ENCODE results near the gene PIGR. TPM values are rescaled to one million over a fixed set of nuclear protein-coding genes. Genes with fewer than 3 reads are reported as not detected.

Gene PIGR
- total RNA-seq, 1 experiment from 2014 or later, result not detected

DNA sequence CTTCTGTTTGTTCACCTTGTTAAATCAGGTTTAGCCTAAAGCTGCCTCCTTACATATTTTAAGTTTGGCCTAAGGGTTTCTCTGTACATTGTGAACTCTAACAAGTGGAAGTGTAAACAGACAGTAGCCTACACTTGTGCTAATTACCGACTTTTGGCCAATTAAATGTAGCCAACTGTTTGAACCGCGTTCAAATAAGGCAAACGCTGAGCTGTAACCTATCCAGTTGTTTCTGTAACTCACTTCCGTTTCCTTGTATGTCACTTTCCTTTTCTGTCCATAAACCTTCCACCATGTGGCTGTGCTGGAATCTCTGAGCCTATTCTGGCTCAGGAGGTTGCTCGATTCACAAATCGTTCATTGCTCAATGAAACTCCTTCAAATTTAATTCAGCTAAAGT lies 32.0 kb upstream of the PIGR start:
- no peak overlapping the region for H2AFZ ChIP-seq (ENCODE audit: low read length)

GRCh38 chr1:206975306-206975705 lies 29.0 kb upstream of the PIGR start:
- no peaks in the 10 kb centered on the region for H4K20me1 ChIP-seq (ENCODE audit: insufficient read depth, low read depth, low read length)
- H3K9ac ChIP-seq (ENCODE audit: low read length), result no peak overlapping the region
- H3K27me3 ChIP-seq (ENCODE audit: low read length), result no peaks in the 10 kb centered on the region
- DNase-seq, result no peak
- no peaks in the 10 kb centered on the region for H3K9me3 ChIP-seq (ENCODE audit: low read length)
- no peaks in the 10 kb centered on the region for H3K4me1 ChIP-seq (ENCODE audit: low read length)
- no peak overlapping the region for H2AFZ ChIP-seq (ENCODE audit: low read length)
- no peaks in the 10 kb centered on the region for H3K9me2 ChIP-seq (replicated peaks; ENCODE audit: insufficient read depth, low read length)
- no peaks in the 10 kb centered on the region for H3K79me2 ChIP-seq (ENCODE audit: low read length)
- no peak overlapping the region for H3K4me2 ChIP-seq (ENCODE audit: low read depth, low read length, poor library complexity, severe bottlenecking)
- H3K36me3 ChIP-seq (ENCODE audit: insufficient read depth, low read length), result no peaks in the 10 kb centered on the region
- no peak overlapping the region for H3K4me3 ChIP-seq (ENCODE audit: low read length)
- H3K27ac ChIP-seq (ENCODE audit: low read length), result no peak overlapping the region

More for the DNA sequence above, 32.0 kb upstream of the PIGR start:
- no peaks in the 10 kb centered on the region for H3K9me2 ChIP-seq (replicated peaks; ENCODE audit: insufficient read depth, low read length)
- no peaks in the 10 kb centered on the region for H4K20me1 ChIP-seq (ENCODE audit: insufficient read depth, low read depth, low read length)
- H3K36me3 ChIP-seq (ENCODE audit: insufficient read depth, low read length), result no peaks in the 10 kb centered on the region
- H3K4me3 ChIP-seq (ENCODE audit: low read length), result no peak overlapping the region
- H3K27ac ChIP-seq (ENCODE audit: low read length), result no peak overlapping the region
- H3K9me3 ChIP-seq (ENCODE audit: low read length), result no peaks in the 10 kb centered on the region
- no peak for DNase-seq
- no peaks in the 10 kb centered on the region for H3K27me3 ChIP-seq (ENCODE audit: low read length)
- H3K4me1 ChIP-seq (ENCODE audit: low read length), result no peaks in the 10 kb centered on the region
- H3K9ac ChIP-seq (ENCODE audit: low read length), result no peak overlapping the region
- no peaks in the 10 kb centered on the region for H3K79me2 ChIP-seq (ENCODE audit: low read length)
- H3K4me2 ChIP-seq (ENCODE audit: low read depth, low read length, poor library complexity, severe bottlenecking), result no peak overlapping the region

- H3K9me2 ChIP-seq (replicated peaks; ENCODE audit: insufficient read depth, low read length), result no peaks in the 10 kb centered on the region
- H3K27me3 ChIP-seq (ENCODE audit: low read length), result no peaks in the 10 kb centered on the region
- H3K9me3 ChIP-seq (ENCODE audit: low read length), result no peaks in the 10 kb centered on the region
- no peak overlapping the region for H3K4me2 ChIP-seq (ENCODE audit: low read depth, low read length, poor library complexity, severe bottlenecking)
- H3K4me3 ChIP-seq (ENCODE audit: low read length), result no peak overlapping the region
- H3K36me3 ChIP-seq (ENCODE audit: insufficient read depth, low read length), result no peaks in the 10 kb centered on the region
- H3K4me1 ChIP-seq (ENCODE audit: low read length), result no peaks in the 10 kb centered on the region
- DNase-seq, result no peak
- no peak overlapping the region for H3K9ac ChIP-seq (ENCODE audit: low read length)
- H2AFZ ChIP-seq (ENCODE audit: low read length), result no peak overlapping the region
- no peaks in the 10 kb centered on the region for H3K79me2 ChIP-seq (ENCODE audit: low read length)
- no peaks in the 10 kb centered on the region for H4K20me1 ChIP-seq (ENCODE audit: insufficient read depth, low read depth, low read length)
- no peak overlapping the region for H3K27ac ChIP-seq (ENCODE audit: low read length)
Observed at GRCh38 chr1:206974140-206974539, 27.9 kb upstream of the PIGR start.

DNA sequence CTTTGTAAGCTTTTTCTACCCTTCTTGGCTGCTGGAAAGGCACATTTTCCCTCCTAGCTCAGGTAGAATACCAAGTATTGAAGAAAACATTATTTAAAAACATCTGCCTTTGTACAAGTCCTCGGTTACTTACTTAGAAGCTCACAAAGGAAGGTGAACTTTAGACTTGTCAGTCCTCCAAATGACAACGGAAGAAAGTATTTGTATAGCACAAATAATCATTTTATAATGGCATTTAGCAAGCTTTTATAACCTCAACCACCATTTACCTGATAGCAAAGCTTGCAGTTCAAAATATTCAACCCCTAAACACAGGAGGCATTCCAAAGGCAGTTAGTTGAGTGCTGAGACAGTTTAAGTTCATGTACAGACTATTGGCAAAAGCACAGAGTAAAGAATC lies 26.5 kb upstream of the PIGR start:
- Histone ChIP-seq H3K4me1 (ENCODE audit: low read length) (no peaks in the 10 kb centered on the region), H3K27ac (ENCODE audit: low read length) (no peak overlapping the region), H3K36me3 (ENCODE audit: insufficient read depth, low read length) (no peaks in the 10 kb centered on the region), H3K9me2 (replicated peaks; ENCODE audit: insufficient read depth, low read length) (no peaks in the 10 kb centered on the region), H3K9ac (ENCODE audit: low read length) (no peak overlapping the region), H3K4me2 (ENCODE audit: low read depth, low read length, poor library complexity, severe bottlenecking) (no peak overlapping the region), H3K9me3 (ENCODE audit: low read length) (no peaks in the 10 kb centered on the region), H4K20me1 (ENCODE audit: insufficient read depth, low read depth, low read length) (no peaks in the 10 kb centered on the region), H2AFZ (ENCODE audit: low read length) (no peak overlapping the region), H3K4me3 (ENCODE audit: low read length) (no peak overlapping the region), H3K27me3 (ENCODE audit: low read length) (no peaks in the 10 kb centered on the region), H3K79me2 (ENCODE audit: low read length) (no peaks in the 10 kb centered on the region)
- DNase-seq, result no peak

DNA sequence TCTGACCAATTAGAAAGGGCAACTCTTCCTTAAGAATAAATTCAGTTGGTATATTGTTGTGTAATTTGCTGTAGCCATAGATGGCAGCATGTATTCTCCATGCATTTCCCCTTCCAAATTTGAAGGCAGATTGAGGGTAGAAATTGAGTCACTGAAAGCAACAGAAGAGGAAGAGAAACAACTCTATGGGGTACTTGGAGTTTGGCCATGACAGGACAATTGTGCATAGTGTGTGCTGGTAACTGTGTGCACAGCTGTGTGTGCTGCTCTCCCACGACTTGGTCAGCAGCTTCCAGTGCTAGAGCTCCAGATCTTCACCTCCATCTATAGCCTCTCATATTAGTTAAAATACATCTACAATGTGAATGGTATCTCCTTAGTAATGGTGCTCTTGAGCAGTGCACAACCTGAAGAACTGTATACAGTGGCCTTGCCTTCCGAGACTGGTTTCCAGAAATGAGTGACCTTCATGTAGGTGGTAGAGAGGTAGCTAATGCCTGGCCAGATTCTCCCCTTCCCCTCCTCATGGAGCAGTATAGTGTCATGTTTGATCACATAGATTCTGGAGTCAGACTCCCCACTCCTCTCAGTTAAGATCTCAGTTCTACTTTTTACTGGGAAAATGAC lies 24.9 kb upstream of the PIGR start:
- H3K4me1 ChIP-seq (ENCODE audit: low read length), result no peaks in the 10 kb centered on the region
- H3K9me3 ChIP-seq (ENCODE audit: low read length), result no peaks in the 10 kb centered on the region
- H2AFZ ChIP-seq (ENCODE audit: low read length), result no peak overlapping the region
- no peak overlapping the region for H3K27ac ChIP-seq (ENCODE audit: low read length)
- H3K4me2 ChIP-seq (ENCODE audit: low read depth, low read length, poor library complexity, severe bottlenecking), result no peak overlapping the region
- no peaks in the 10 kb centered on the region for H3K36me3 ChIP-seq (ENCODE audit: insufficient read depth, low read length)
- H3K4me3 ChIP-seq (ENCODE audit: low read length), result no peak overlapping the region
- no peaks in the 10 kb centered on the region for H4K20me1 ChIP-seq (ENCODE audit: insufficient read depth, low read depth, low read length)
- H3K79me2 ChIP-seq (ENCODE audit: low read length), result no peaks in the 10 kb centered on the region
- no peaks in the 10 kb centered on the region for H3K27me3 ChIP-seq (ENCODE audit: low read length)
- H3K9ac ChIP-seq (ENCODE audit: low read length), result no peak overlapping the region
- DNase-seq, result no peak
- no peaks in the 10 kb centered on the region for H3K9me2 ChIP-seq (replicated peaks; ENCODE audit: insufficient read depth, low read length)

GRCh38 chr1:206970446-206970845 lies 24.2 kb upstream of the PIGR start, which contains the start of gene FCAMR:
TSS of gene FCAMR (minus strand) at chr1:206970460. CDS start at chr1:206970125, 335 bp downstream.
- Histone ChIP-seq H3K36me3 (ENCODE audit: insufficient read depth, low read length) (no peaks in the 10 kb centered on the region), H3K27me3 (ENCODE audit: low read length) (no peaks in the 10 kb centered on the region), H3K9me2 (replicated peaks; ENCODE audit: insufficient read depth, low read length) (no peaks in the 10 kb centered on the region), H3K4me2 (ENCODE audit: low read depth, low read length, poor library complexity, severe bottlenecking) (no peak within 1 kb of the TSS), H2AFZ (ENCODE audit: low read length) (no peak within 1 kb of the TSS), H3K4me1 (ENCODE audit: low read length) (no peaks in the 10 kb centered on the region), H3K4me3 (ENCODE audit: low read length) (no peak within 1 kb of the TSS), H3K9me3 (ENCODE audit: low read length) (no peaks in the 10 kb centered on the region), H3K9ac (ENCODE audit: low read length) (no peak within 1 kb of the TSS), H3K79me2 (ENCODE audit: low read length) (no peaks in the 10 kb centered on the region), H4K20me1 (ENCODE audit: insufficient read depth, low read depth, low read length) (no peaks in the 10 kb centered on the region), H3K27ac (ENCODE audit: low read length) (no peak within 1 kb of the TSS)
- no peak for DNase-seq

DNA sequence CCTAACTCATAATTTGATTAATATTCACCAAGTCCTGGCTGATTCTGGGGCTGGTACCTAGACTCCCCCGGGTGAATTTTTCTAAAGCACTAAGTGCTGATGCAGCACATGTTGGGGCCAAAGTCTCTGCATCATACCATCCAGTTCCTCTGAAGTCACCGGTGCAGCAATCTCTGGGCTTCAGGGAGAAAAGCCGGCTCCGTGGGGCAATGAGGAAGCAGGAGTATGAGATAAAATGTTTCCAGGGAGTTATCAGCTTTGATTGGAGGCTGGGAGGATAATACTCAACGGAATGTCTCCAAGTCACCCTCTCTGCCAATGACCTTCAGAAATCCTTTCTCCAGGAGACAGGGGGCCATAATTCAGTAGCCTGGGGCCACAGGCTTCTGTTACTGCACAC lies 22.8 kb upstream of the PIGR start:
- H4K20me1 ChIP-seq (ENCODE audit: insufficient read depth, low read depth, low read length), result no peaks in the 10 kb centered on the region
- no peak for DNase-seq

DNA sequence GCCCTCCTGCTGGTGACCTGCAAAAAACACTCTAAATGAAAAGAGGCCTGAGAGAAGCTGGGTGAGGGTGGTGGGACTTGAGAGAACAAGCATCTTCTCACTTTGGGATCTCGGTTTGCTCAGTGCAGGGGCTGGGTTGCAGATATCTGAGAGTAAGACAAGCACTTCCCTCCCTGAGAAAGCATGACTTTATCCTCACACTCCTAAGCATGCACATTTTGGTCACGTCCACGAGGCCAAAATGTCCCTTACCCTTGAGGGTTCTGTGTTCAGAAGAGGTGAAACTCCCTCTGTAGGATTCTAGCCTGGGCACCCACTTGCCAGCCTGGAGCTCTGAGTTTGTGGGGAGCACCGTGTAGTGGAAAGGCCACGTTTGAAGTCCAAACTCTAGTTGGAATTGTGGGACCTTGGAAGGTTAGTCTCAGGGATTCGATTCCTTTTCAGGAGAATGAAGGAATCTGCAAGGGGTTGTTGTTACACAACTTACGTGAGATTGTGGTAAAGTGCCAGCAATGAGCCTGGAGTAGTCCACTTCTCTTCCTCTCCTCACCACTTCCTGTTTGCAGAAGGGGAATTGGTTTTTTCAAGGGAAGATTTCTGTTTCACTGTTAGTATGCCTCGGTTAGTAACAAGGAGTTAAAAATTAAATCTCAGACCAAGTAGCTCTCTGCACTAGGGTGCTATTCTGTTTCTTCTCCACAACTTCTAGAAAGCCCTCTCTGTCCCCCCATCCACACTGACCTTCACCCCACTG lies 21.0 kb upstream of the PIGR start:
- no peak overlapping the region for H2AFZ ChIP-seq (ENCODE audit: low read length)

More for the DNA sequence above, 22.8 kb upstream of the PIGR start:
- no peaks in the 10 kb centered on the region for H3K36me3 ChIP-seq (ENCODE audit: insufficient read depth, low read length)
- H3K27ac ChIP-seq (ENCODE audit: low read length), result no peak overlapping the region
- H3K79me2 ChIP-seq (ENCODE audit: low read length), result no peaks in the 10 kb centered on the region
- no peak overlapping the region for H3K9ac ChIP-seq (ENCODE audit: low read length)
- H3K9me2 ChIP-seq (replicated peaks; ENCODE audit: insufficient read depth, low read length), result no peaks in the 10 kb centered on the region
- H3K9me3 ChIP-seq (ENCODE audit: low read length), result no peaks in the 10 kb centered on the region
- H3K4me1 ChIP-seq (ENCODE audit: low read length), result no peaks in the 10 kb centered on the region
- H3K27me3 ChIP-seq (ENCODE audit: low read length), result no peaks in the 10 kb centered on the region
- H2AFZ ChIP-seq (ENCODE audit: low read length), result no peak overlapping the region
- no peak overlapping the region for H3K4me3 ChIP-seq (ENCODE audit: low read length)
- no peak overlapping the region for H3K4me2 ChIP-seq (ENCODE audit: low read depth, low read length, poor library complexity, severe bottlenecking)

More for the DNA sequence above, 21.0 kb upstream of the PIGR start:
- no peaks in the 10 kb centered on the region for H3K9me3 ChIP-seq (ENCODE audit: low read length)
- H3K9me2 ChIP-seq (replicated peaks; ENCODE audit: insufficient read depth, low read length), result no peaks in the 10 kb centered on the region
- DNase-seq, result no peak
- H4K20me1 ChIP-seq (ENCODE audit: insufficient read depth, low read depth, low read length), result no peaks in the 10 kb centered on the region
- H3K4me3 ChIP-seq (ENCODE audit: low read length), result no peak overlapping the region
- H3K4me2 ChIP-seq (ENCODE audit: low read depth, low read length, poor library complexity, severe bottlenecking), result no peak overlapping the region
- no peak overlapping the region for H3K9ac ChIP-seq (ENCODE audit: low read length)
- no peaks in the 10 kb centered on the region for H3K4me1 ChIP-seq (ENCODE audit: low read length)
- H3K27ac ChIP-seq (ENCODE audit: low read length), result no peak overlapping the region
- H3K27me3 ChIP-seq (ENCODE audit: low read length), result no peaks in the 10 kb centered on the region; the same call in 1 of the 2 replicates
- no peaks in the 10 kb centered on the region for H3K36me3 ChIP-seq (ENCODE audit: insufficient read depth, low read length)
- H3K79me2 ChIP-seq (ENCODE audit: low read length), result no peaks in the 10 kb centered on the region

Measured in Karpas-422 (cell line).